RWPE2 (cell line): ENCODE data around the gene BBOX1.

Source experiments
- ATAC-seq: fragments of 200-7000 bp; cut with Tn5 transposase; 3 replicates; pipeline ENCODE4 v1.9.1; 2021; ENCODE audit warnings: low read depth
- DNase-seq: peaks from one replicate; pipeline ENCODE4 v3.0.0-alpha.2; 2020; ENCODE audit warnings: low spot score
- H3K27ac ChIP-seq: fragments of 450-650 bp; 2 replicates; pipeline ENCODE4 v1.5.1; 2017; ENCODE audit warnings: mild to moderate bottlenecking; ENCODE audit not compliant: poor library complexity, severe bottlenecking
- H3K27me3 ChIP-seq: fragments of 250-450 bp; sonication (Bioruptor Pico); 2 replicates; pipeline ENCODE4 v1.5.1; 2021; ENCODE audit warnings: mild to moderate bottlenecking, moderate library complexity; ENCODE audit not compliant: insufficient read depth, poor library complexity, severe bottlenecking
- H3K36me3 ChIP-seq: fragments of 250-450 bp; sonication (Bioruptor Pico); 2 replicates; pipeline ENCODE4 v1.5.1; 2020; ENCODE audit warnings: low read depth, mild to moderate bottlenecking, moderate library complexity
- H3K4me1 ChIP-seq: fragments of 250-450 bp; sonication (Bioruptor Pico); 2 replicates; pipeline ENCODE4 v1.5.1; 2021; ENCODE audit warnings: mild to moderate bottlenecking, moderate library complexity; ENCODE audit not compliant: insufficient read depth, poor library complexity, severe bottlenecking
- H3K4me3 ChIP-seq: fragments of 250-450 bp; sonication (Bioruptor Pico); 2 replicates; pipeline ENCODE4 v1.5.1; 2021; ENCODE audit warnings: mild to moderate bottlenecking, moderate library complexity; ENCODE audit not compliant: severe bottlenecking
- H3K9me3 ChIP-seq: fragments of 250-450 bp; sonication (Bioruptor Pico); 2 replicates; pipeline ENCODE4 v1.5.1; 2021; ENCODE audit warnings: mild to moderate bottlenecking, moderate library complexity; ENCODE audit not compliant: severe bottlenecking
- CTCF ChIP-seq: fragments of 450-650 bp; IDR thresholded peaks from one replicate; pipeline ENCODE4 v1.5.1; 2017; ENCODE audit warnings: mild to moderate bottlenecking, moderate library complexity; ENCODE audit not compliant: poor library complexity, severe bottlenecking

BBOX1 gene

GRCh38 chr11:27139742-27140367 lies 99.2 kb downstream of the BBOX1 start:
- no peak for DNase-seq

GRCh38 chr11:27141576-27141975 lies 101.0 kb downstream of the BBOX1 start:
- ATAC-seq (no peak), DNase-seq (no peak)
- Histone ChIP-seq H3K4me3 (no peak overlapping the region), H3K27me3 (peaks cover 2% of the 10 kb centered on the region), H3K9me3 (no peaks in the 10 kb centered on the region), H3K4me1 (no peaks in the 10 kb centered on the region), H3K27ac (no peak overlapping the region), H3K36me3 (no peaks in the 10 kb centered on the region)
- TF ChIP-seq CTCF, result no peak

More at GRCh38 chr11:27139742-27140367, 99.2 kb downstream of the BBOX1 start:
- H3K9me3 ChIP-seq, result peaks cover 2% of the 10 kb centered on the region
- ATAC-seq, result no peak
- H3K27ac ChIP-seq, result no peak overlapping the region
- TF ChIP-seq CTCF, result no peak
- peaks cover 2% of the 10 kb centered on the region for H3K27me3 ChIP-seq
- H3K36me3 ChIP-seq, result no peaks in the 10 kb centered on the region
- no peak overlapping the region for H3K4me3 ChIP-seq
- H3K4me1 ChIP-seq, result no peaks in the 10 kb centered on the region

- H3K4me3 ChIP-seq, result no peak overlapping the region
- H3K4me1 ChIP-seq, result no peaks in the 10 kb centered on the region
- H3K27me3 ChIP-seq, result peaks cover 2% of the 10 kb centered on the region
- DNase-seq (no peak), ATAC-seq (no peak)
- no peaks in the 10 kb centered on the region for H3K9me3 ChIP-seq
- no peak for TF ChIP-seq CTCF
- no peaks in the 10 kb centered on the region for H3K36me3 ChIP-seq
- H3K27ac ChIP-seq, result no peak overlapping the region
Observed at GRCh38 chr11:27147916-27148315, 107.3 kb downstream of the BBOX1 start.

- H3K27me3 ChIP-seq, result peaks cover 2% of the 10 kb centered on the region
- H3K9me3 ChIP-seq, result no peaks in the 10 kb centered on the region
- no peak overlapping the region for H3K4me3 ChIP-seq
- ATAC-seq (no peak), DNase-seq (no peak)
- no peaks in the 10 kb centered on the region for H3K36me3 ChIP-seq
- no peaks in the 10 kb centered on the region for H3K4me1 ChIP-seq
- H3K27ac ChIP-seq, result no peak overlapping the region
- no peak for TF ChIP-seq CTCF
Observed at GRCh38 chr11:27148506-27148905, 107.9 kb downstream of the BBOX1 start.

GRCh38 chr11:27150098-27150497 lies 109.5 kb downstream of the BBOX1 start:
- Histone ChIP-seq H3K4me3 (no peak overlapping the region), H3K36me3 (no peaks in the 10 kb centered on the region), H3K27ac (no peak overlapping the region), H3K9me3 (no peaks in the 10 kb centered on the region), H3K27me3 (no peaks in the 10 kb centered on the region), H3K4me1 (no peaks in the 10 kb centered on the region)
- no peak for DNase-seq
- ATAC-seq, result no peak
- no peak for TF ChIP-seq CTCF
